HEK293 (cell line): Measurements from ENCODE around the gene BRD1.

Experiments
- BCL11A ChIP-seq: fragments of 450-650 bp; formaldehyde crosslinking; IDR thresholded peaks from 2 replicates; pipeline ENCODE4 v1.5.1; 2016; ENCODE audit warnings: low read depth, missing biosample characterization, missing genetic modification characterization
- BCL6B ChIP-seq: fragments of 450-650 bp; formaldehyde crosslinking; IDR thresholded peaks from 2 replicates; pipeline ENCODE4 v1.5.1; 2017; ENCODE audit warnings: missing biosample characterization, missing genetic modification characterization
- CTCF ChIP-seq: fragments of 450-650 bp; formaldehyde crosslinking; IDR thresholded peaks from 2 replicates; pipeline ENCODE4 v1.5.1; 2016; ENCODE audit warnings: missing biosample characterization, missing genetic modification characterization
- FEZF1 ChIP-seq: fragments of 450-650 bp; formaldehyde crosslinking; IDR thresholded peaks from 2 replicates; pipeline ENCODE4 v1.5.1; 2016; ENCODE audit warnings: missing biosample characterization, missing genetic modification characterization
- MEIS1 ChIP-seq: sonication (generic); formaldehyde crosslinking; IDR thresholded peaks from 2 replicates; pipeline ENCODE4 v1.8.1; 2022; ENCODE audit warnings: missing genetic modification reagents, mild to moderate bottlenecking, borderline replicate concordance
- TCF7L2 ChIP-seq: IDR thresholded peaks from 2 replicates; pipeline ENCODE4 v1.6.1; 2011; ENCODE audit warnings: low read depth, mild to moderate bottlenecking, inconsistent platforms, low read length, moderate library complexity, borderline replicate concordance
- ZBTB7A ChIP-seq: fragments of 450-650 bp; formaldehyde crosslinking; IDR thresholded peaks from 2 replicates; pipeline ENCODE4 v1.5.1; 2016; ENCODE audit warnings: low read depth, missing biosample characterization, missing genetic modification characterization
- ZNF114 ChIP-seq: fragments of 450-650 bp; formaldehyde crosslinking; IDR thresholded peaks from 2 replicates; pipeline ENCODE4 v1.5.0; 2017; ENCODE audit warnings: missing biosample characterization, missing genetic modification characterization
- ZNF23 ChIP-seq: fragments of 450-650 bp; formaldehyde crosslinking; IDR thresholded peaks from 2 replicates; pipeline ENCODE4 v1.5.1; 2016; ENCODE audit warnings: missing biosample characterization, missing genetic modification characterization, borderline replicate concordance
- ZNF274 ChIP-seq, 2 experiments: fragments of 200-500 bp in 1 of 2; fragments of 450-650 bp in 1 of 2; sonication (Bioruptor generic) in 1 of 2; formaldehyde crosslinking in 1 of 2; IDR thresholded peaks; 2 replicates each; pipeline versions ENCODE4 v1.5.1 to v1.6.1; 2014 to 2016; ENCODE audit warnings: borderline replicate concordance in 1 of 2, inconsistent platforms in 1 of 2, low read length in 1 of 2, missing biosample characterization in 1 of 2, missing genetic modification characterization in 1 of 2
- ZNF362 ChIP-seq: fragments of 450-650 bp; formaldehyde crosslinking; IDR thresholded peaks from 2 replicates; pipeline ENCODE4 v1.5.1; 2016; ENCODE audit warnings: missing biosample characterization, missing genetic modification characterization
- ZNF548 ChIP-seq: fragments of 450-650 bp; formaldehyde crosslinking; IDR thresholded peaks from 2 replicates; pipeline ENCODE4 v1.5.1; 2016; ENCODE audit warnings: missing biosample characterization, missing genetic modification characterization
- ZNF645 ChIP-seq: fragments of 450-650 bp; formaldehyde crosslinking; IDR thresholded peaks from 2 replicates; pipeline ENCODE4; 2016; ENCODE audit warnings: missing biosample characterization, missing genetic modification characterization
- ZNF707 ChIP-seq: fragments of 450-650 bp; formaldehyde crosslinking; IDR thresholded peaks from 2 replicates; pipeline ENCODE4 v1.5.1; 2016; ENCODE audit warnings: missing biosample characterization, missing genetic modification characterization

- TF ChIP-seq ZNF274 (IDR thresholded peaks at IDR 0.05; ENCODE audit: low read length) (no peak), ZNF274 (tag by site-specific recombination; IDR thresholded peaks at IDR 0.05; ENCODE audit: borderline replicate concordance) (no peak), MEIS1 (no peak), TCF7L2 (no peak), BCL6B (no peak), ZNF114 (tag by site-specific recombination) (no peak), BCL11A (tag by site-specific recombination) (no peak), CTCF (no peak), ZNF707 (tag by site-specific recombination) (no peak), ZNF548 (tag by site-specific recombination) (no peak), ZBTB7A (no peak), ZNF362 (tag by site-specific recombination) (no peak), FEZF1 (tag by site-specific recombination) (no peak), ZNF645 (tag by site-specific recombination) (no peak), ZNF23 (tag by site-specific recombination) (no peak)
Measured at GRCh38 chr22:49760630-49761571, 66.8 kb downstream of the BRD1 start.
